ENCODE data around the gene SLC35B2. TPM values are rescaled to one million over a fixed set of nuclear protein-coding genes. Genes with fewer than 3 reads are reported as not detected.

Gene SLC35B2
- total and polyA plus RNA-seq, 9 of the 15 experiments (the other 6 are each of a cell fraction or from before 2014, with no cell fraction given): 14.5 to 59.1 (median 47.1) TPM

DNA sequence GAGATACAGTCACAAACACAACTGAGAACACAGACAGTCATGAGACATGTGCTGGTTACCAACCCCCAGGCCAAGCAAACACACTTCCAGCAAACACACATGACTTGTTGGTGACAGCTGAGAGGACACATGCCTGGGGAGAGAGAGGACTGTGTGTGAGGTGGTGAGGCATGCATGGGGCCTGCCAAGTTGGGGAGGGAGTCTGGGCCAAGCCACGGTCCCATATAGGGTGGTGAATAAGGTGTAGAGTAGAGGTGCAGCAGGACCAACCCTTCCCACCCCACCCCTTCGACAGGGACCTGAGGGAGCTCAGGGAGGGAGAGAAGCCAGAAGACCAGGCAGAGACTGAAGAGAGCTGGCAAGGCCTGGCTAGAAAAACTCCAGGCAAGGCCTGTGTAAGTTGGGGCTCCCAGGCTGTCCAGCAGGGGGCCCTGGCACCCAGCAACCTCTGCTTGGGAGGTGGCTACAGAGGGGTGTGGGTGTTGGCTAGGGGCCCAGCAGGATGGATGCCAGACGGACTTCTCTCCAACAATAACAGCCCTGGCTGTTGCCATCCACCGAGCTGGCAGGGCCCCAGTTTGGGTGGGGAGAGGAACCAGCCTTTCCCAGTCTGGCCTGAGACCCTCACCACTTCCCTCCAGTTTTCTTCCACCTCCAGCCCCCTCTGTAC lies 35.9 kb downstream of the SLC35B2 start (continued):
- TF ChIP-seq PHF8 (IDR thresholded peaks at IDR 0.05; ENCODE audit: borderline replicate concordance, low read length) (no peak), RFX5 (IDR thresholded peaks at IDR 0.05; ENCODE audit: low read depth, low read length) (no peak), ZSCAN32 (CRISPR knock-in tag; IDR thresholded peaks at IDR 0.05) (no peak), HDAC3 (IDR thresholded peaks at IDR 0.05; ENCODE audit: borderline replicate concordance, partially characterized antibody) (no peak), ZNF551 (CRISPR knock-in tag; IDR thresholded peaks at IDR 0.05) (no peak), RBM15 (IDR thresholded peaks at IDR 0.05; ENCODE audit: insufficient read depth, low read length) (no peak), TRIM24 (IDR thresholded peaks at IDR 0.05) (no peak), U2AF2 (optimal IDR thresholded peaks at IDR 0.05; ENCODE audit: low read depth, low read length) (no peak), ZC3H11A (IDR thresholded peaks at IDR 0.05; ENCODE audit: low read depth, low read length) (0 out of 2 replicates have a peak, but pooled peaks have one; percentile 11), PRDM10 (IDR thresholded peaks at IDR 0.05; ENCODE audit: partially characterized antibody) (peak; percentile 29), HOXB6 (CRISPR knock-in tag; IDR thresholded peaks at IDR 0.05; ENCODE audit: borderline replicate concordance) (no peak), ZNF717 (CRISPR knock-in tag; IDR thresholded peaks at IDR 0.05) (no peak), CUX1 (CRISPR knock-in tag; IDR thresholded peaks at IDR 0.05) (no peak), ZKSCAN3 (CRISPR knock-in tag; IDR thresholded peaks at IDR 0.05) (no peak), MBD1 (CRISPR knock-in tag; IDR thresholded peaks at IDR 0.05) (no peak)
- TF ChIP-seq, protein P1, sequence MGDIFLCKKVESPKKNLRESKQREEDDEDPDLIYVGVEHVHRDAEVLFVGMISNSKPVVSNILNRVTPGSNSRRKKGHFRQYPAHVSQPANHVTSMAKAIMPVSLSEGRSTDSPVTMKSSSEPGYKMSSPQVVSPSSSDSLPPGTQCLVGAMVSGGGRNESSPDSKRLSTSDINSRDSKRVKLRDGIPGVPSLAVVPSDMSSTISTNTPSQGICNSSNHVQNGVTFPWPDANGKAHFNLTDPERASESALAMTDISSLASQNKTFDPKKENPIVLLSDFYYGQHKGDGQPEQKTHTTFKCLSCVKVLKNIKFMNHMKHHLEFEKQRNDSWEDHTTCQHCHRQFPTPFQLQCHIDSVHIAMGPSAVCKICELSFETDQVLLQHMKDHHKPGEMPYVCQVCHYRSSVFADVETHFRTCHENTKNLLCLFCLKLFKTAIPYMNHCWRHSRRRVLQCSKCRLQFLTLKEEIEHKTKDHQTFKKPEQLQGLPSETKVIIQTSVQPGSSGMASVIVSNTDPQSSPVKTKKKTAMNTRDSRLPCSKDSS (IDR thresholded peaks at IDR 0.05; ENCODE audit: low read depth, partially characterized antibody): no peak

Data from K562 (cell line).